Measurements from ENCODE around the gene TSC2.

DNA sequence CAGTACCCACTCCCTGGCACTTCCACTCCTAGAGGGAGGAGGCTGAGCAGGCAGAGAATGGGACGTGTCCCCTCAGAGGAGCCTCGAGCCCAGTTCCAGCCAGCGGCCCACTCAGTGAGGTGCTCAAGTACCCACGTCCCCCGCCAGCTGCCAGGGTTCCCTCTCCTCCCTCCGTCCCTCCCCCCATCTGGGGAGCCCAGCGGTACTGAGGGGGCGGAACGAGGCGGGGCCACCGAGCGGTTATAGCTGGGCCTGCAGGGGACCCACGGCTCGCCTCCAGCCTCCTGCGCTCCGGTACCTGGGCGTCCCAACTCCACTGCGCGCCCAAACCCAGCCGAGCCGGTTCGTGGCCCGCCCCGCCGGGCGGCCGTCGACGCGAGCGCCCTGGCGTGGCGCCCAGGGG is 28.3 kb upstream of the TSC2 start, which contains the start of gene NPW:
- no peak for TF ChIP-seq CTCF (optimal IDR thresholded peaks at IDR 0.05 in 1 of 3, IDR thresholded peaks at IDR 0.05 in 1 of 3, conservative IDR thresholded peaks at IDR 0.05 in 1 of 3; ENCODE audit: extremely low read depth in 1 of 3, insufficient read depth in 2 of 3, low read length in 3 of 3)
- no peak for TF ChIP-seq EZH2 (IDR thresholded peaks at IDR 0.05; ENCODE audit: low read length)

All from keratinocyte (primary cell).